KBM-7 (cell line): ENCODE results near the gene MRE11.
"Not testable (repeated sequence)": the region's sequence is repeated elsewhere in the genome, so short reads cannot be mapped to it uniquely, and the experiment has no call there.

Experiments used
- DNase-seq: peaks from one replicate; pipeline ENCODE4 v3.0.0-alpha.2; 2015
- in situ Hi-C: fragments of 300-500 bp; cut with MboI; formaldehyde crosslinking; loops from 2 replicates; pipeline ENCODE4 v1.14.3; 2020; ENCODE audit warnings: low sequenced_read_pairs, low pct_unique_long_range_greater_than_20kb, mixed read lengths

Gene MRE11

DNA sequence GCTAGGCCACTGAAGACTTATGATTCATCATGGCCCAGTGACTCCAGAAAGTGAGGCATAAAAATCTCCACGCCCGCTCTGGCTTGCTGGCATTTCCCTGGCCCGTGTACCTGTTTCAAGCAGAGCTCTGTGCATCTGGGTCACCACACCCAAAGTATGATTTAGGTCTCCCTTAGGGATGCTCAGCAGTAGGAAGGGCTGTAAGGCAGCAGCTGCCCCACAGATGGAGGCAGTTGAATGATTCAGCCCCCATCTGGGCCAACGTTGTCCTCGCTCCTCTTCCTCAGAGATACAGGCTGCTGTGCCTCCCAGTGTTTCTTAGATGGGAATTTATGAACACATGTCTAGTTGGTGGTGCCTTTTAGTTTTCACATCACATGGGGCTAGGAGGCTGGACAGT lies 114.0 kb downstream of the MRE11 start:
- in situ Hi-C loops = no loop called here
- no peak for DNase-seq

GRCh38 chr11:94376841-94377240 lies 116.8 kb downstream of the MRE11 start:
- no peak for DNase-seq
- in situ Hi-C loops = no loop called here

GRCh38 chr11:94370576-94370975 lies 123.1 kb downstream of the MRE11 start:
- DNase-seq = not testable (repeated sequence)

More at GRCh38 chr11:94370576-94370975, 123.1 kb downstream of the MRE11 start:
- in situ Hi-C loops = not testable (repeated sequence)
